GM13976 (cell line): ENCODE measurements around the gene VSIG8.
"Not testable (repeated sequence)": the region's sequence is repeated elsewhere in the genome, so short reads cannot be mapped to it uniquely, and the experiment has no call there.

Experiments used
- DNase-seq: peaks from one replicate; pipeline ENCODE4 v3.0.0; 2012; ENCODE audit warnings: low spot score
- CTCF ChIP-seq: IDR thresholded peaks from 2 replicates; pipeline ENCODE4 v1.5.1; 2012; ENCODE audit warnings: borderline replicate concordance, mild to moderate bottlenecking; ENCODE audit not compliant: insufficient read depth; ENCODE audit errors: extremely low read depth, missing control alignments, control extremely low read depth
- in situ Hi-C: fragments of 300-500 bp; cut with MboI; formaldehyde crosslinking; loops from one replicate; pipeline ENCODE4 v1.12.0; 2022; ENCODE audit warnings: low sequenced_read_pairs, mixed read lengths, inconsistent platforms; ENCODE audit not compliant: unreplicated experiment

VSIG8 gene

GRCh38 chr1:159862557-159862956, at the start of gene VSIG8:
Gene VSIG8, minus strand, starts transcription at chr1:159862657. Its CDS starts 136 bp downstream, at chr1:159862521.
- TF ChIP-seq CTCF: no peak
- in situ Hi-C loops: no loop called here

GRCh38 chr1:159911326-159912070, 49.0 kb upstream of the VSIG8 start:
- no peak for TF ChIP-seq CTCF
- no peak for DNase-seq

More at GRCh38 chr1:159862557-159862956, at the start of gene VSIG8:
- no peak for DNase-seq

GRCh38 chr1:159908031-159908940, 45.8 kb upstream of the VSIG8 start:
- DNase-seq: no peak
- in situ Hi-C loops: no loop called here
- no peak for TF ChIP-seq CTCF

More at GRCh38 chr1:159911326-159912070, 49.0 kb upstream of the VSIG8 start:
- in situ Hi-C loops: no loop called here

GRCh38 chr1:159906960-159907359, 44.5 kb upstream of the VSIG8 start:
- no peak for TF ChIP-seq CTCF
- in situ Hi-C loops: no loop called here
- DNase-seq: no peak

- in situ Hi-C loops, DNase-seq: not testable (repeated sequence)
These were observed 41.6 kb upstream of the VSIG8 start for GRCh38 chr1:159904036-159904435.

- no peak for DNase-seq
- TF ChIP-seq CTCF: no peak
- in situ Hi-C loops: no loop called here
These were observed 40.1 kb upstream of the VSIG8 start for GRCh38 chr1:159902541-159902940.
